ENCODE results near the gene JPT2. TPM values are rescaled to one million over a fixed set of nuclear protein-coding genes. Genes with fewer than 3 reads are reported as not detected.
A peak's percentile ranks its signal among the peaks of the same experiment; 100 is the strongest.
"Not testable (repeated sequence)": the region's sequence is repeated elsewhere in the genome, so short reads cannot be mapped to it uniquely, and the experiment has no call there.

Gene JPT2
- total RNA-seq, 1 donor from 2014 or later, result 146 TPM

GRCh38 chr16:1698680-1699079 is 20.6 kb downstream of the JPT2 start:
- H3K27me3 Mint-ChIP-seq, result no peaks in the 10 kb centered on the region
- no peak overlapping the region for H3K4me3 Mint-ChIP-seq (ENCODE audit: low read depth)
- TF ChIP-seq CTCF (IDR thresholded peaks at IDR 0.05; ENCODE audit: unreplicated experiment), result no peak
- H3K4me1 Mint-ChIP-seq (ENCODE audit: low read depth), result no peaks in the 10 kb centered on the region
- DNase-seq (ENCODE audit: low spot score, unreplicated experiment), result no peak
- peaks cover 37% of the 10 kb centered on the region for H3K36me3 Mint-ChIP-seq (ENCODE audit: insufficient read depth)
- H3K27ac Mint-ChIP-seq, result no peak overlapping the region
- no peaks in the 10 kb centered on the region for H3K9me3 Mint-ChIP-seq (ENCODE audit: low read depth)

DNA sequence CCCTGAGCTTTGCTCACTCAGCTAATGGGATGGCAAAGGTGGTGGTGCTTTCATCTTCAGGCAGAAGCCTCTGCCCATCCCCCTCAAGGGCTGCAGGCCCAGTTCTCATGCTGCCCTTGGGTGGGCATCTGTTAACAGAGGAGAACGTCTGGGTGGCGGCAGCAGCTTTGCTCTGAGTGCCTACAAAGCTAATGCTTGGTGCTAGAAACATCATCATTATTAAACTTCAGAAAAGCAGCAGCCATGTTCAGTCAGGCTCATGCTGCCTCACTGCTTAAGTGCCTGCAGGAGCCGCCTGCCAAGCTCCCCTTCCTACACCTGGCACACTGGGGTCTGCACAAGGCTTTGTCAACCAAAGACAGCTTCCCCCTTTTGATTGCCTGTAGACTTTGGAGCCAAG is 22.2 kb downstream of the JPT2 start:
- H3K4me3 Mint-ChIP-seq (ENCODE audit: low read depth), result no peak overlapping the region

GRCh38 chr16:1701216-1701878 is 23.3 kb downstream of the JPT2 start:
- H3K4me3 Mint-ChIP-seq (ENCODE audit: low read depth), result no peak overlapping the region
- TF ChIP-seq CTCF (IDR thresholded peaks at IDR 0.05; ENCODE audit: unreplicated experiment), result no peak
- peaks cover 24% of the 10 kb centered on the region for H3K36me3 Mint-ChIP-seq (ENCODE audit: insufficient read depth)
- H3K4me1 Mint-ChIP-seq (ENCODE audit: low read depth), result peaks cover 2% of the 10 kb centered on the region
- no peak for DNase-seq (ENCODE audit: low spot score, unreplicated experiment)
- H3K9me3 Mint-ChIP-seq (ENCODE audit: low read depth), result no peaks in the 10 kb centered on the region
- peak overlapping the region; percentile 60 for H3K27ac Mint-ChIP-seq
- H3K27me3 Mint-ChIP-seq, result no peaks in the 10 kb centered on the region

More for the DNA sequence above, 22.2 kb downstream of the JPT2 start:
- no peak overlapping the region for H3K27ac Mint-ChIP-seq
- no peaks in the 10 kb centered on the region for H3K27me3 Mint-ChIP-seq
- no peak for TF ChIP-seq CTCF (IDR thresholded peaks at IDR 0.05; ENCODE audit: unreplicated experiment)
- DNase-seq (ENCODE audit: low spot score, unreplicated experiment), result no peak
- peaks cover 27% of the 10 kb centered on the region for H3K36me3 Mint-ChIP-seq (ENCODE audit: insufficient read depth)
- no peaks in the 10 kb centered on the region for H3K4me1 Mint-ChIP-seq (ENCODE audit: low read depth)
- no peaks in the 10 kb centered on the region for H3K9me3 Mint-ChIP-seq (ENCODE audit: low read depth)

GRCh38 chr16:1705324-1705687 is 27.2 kb downstream of the JPT2 start:
- not testable (repeated sequence) for DNase-seq (ENCODE audit: low spot score, unreplicated experiment); H3K36me3 Mint-ChIP-seq (ENCODE audit: insufficient read depth)
- H3K27ac Mint-ChIP-seq, result peak overlapping the region; percentile 99

DNA sequence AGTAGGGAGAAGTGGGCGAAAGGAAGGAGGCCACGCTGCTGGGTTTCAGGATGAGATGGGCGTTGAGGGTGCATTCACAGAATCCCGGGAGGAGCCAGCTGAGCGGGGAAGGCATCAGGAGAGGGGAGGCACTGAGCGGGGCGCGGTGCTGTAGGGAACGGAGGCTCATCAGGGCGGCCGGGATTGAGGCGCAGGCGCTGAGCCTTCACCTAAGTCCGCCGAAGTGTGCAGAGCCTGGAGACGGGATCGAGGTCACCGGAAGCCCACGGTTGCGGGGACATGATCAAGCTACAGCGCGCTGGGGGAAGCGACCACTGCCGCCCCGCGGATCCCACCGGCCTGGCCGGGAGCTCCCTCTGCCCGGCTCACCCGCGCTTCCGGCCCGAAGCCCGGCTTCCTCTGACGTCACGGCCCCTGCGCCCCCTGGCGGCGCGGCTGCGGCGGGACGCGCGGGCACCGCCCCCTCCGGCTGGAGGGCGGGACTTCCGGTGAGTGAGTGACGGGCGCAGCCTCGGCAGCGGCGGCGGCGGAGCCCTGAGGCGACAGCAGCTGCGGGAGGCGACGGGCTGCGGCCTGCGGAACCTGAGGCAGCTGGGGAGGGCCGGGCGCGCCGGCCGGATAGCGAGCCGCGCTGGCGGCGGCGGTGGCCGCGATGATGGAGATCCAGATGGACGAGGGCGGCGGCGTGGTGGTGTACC is 27.8 kb downstream of the JPT2 start, which contains the start of gene MAPK8IP3:
TSS of gene MAPK8IP3 (plus strand) at position 508 of the 698 bp plus-strand sequence. CDS start at position 653, 145 bp downstream.
- TF ChIP-seq CTCF (IDR thresholded peaks at IDR 0.05; ENCODE audit: unreplicated experiment), result peak; percentile 98
- Mint-ChIP-seq H3K27me3 (no peaks in the 10 kb centered on the region), H3K27ac (peak within 1 kb of the TSS; percentile 99), H3K4me3 (ENCODE audit: low read depth) (peak within 1 kb of the TSS; percentile 99), H3K4me1 (ENCODE audit: low read depth) (peaks cover 13% of the 10 kb centered on the region), H3K36me3 (ENCODE audit: insufficient read depth) (peaks cover 8% of the 10 kb centered on the region), H3K9me3 (ENCODE audit: low read depth) (no peaks in the 10 kb centered on the region)
- peak; percentile 96 for DNase-seq (ENCODE audit: low spot score, unreplicated experiment)

More at GRCh38 chr16:1705324-1705687, 27.2 kb downstream of the JPT2 start:
- H3K4me1 Mint-ChIP-seq (ENCODE audit: low read depth), result peaks cover 13% of the 10 kb centered on the region
- peak overlapping the region; percentile 99 for H3K4me3 Mint-ChIP-seq (ENCODE audit: low read depth)
- H3K9me3 Mint-ChIP-seq (ENCODE audit: low read depth); H3K27me3 Mint-ChIP-seq: not testable (repeated sequence)

All from progenitor cell of endocrine pancreas (in vitro differentiated cells).